Nephron progenitor cell (in vitro differentiated cells): ENCODE data around the gene GALK2.
"Not testable (repeated sequence)": the region's sequence is repeated elsewhere in the genome, so short reads cannot be mapped to it uniquely, and the experiment has no call there.

Source experiments
- DNase-seq: peaks from one replicate; pipeline ENCODE4 v3.0.0; 2021
- H3K27ac Mint-ChIP-seq: 2 replicates; pipeline ENCODE4 v1.8.0; 2021; ENCODE audit warnings: mild to moderate bottlenecking, moderate library complexity, mixed read lengths
- H3K27me3 Mint-ChIP-seq: 2 replicates; pipeline ENCODE4 v1.8.0; 2021; ENCODE audit warnings: mild to moderate bottlenecking, low read depth, mixed read lengths; ENCODE audit not compliant: poor library complexity
- H3K36me3 Mint-ChIP-seq: 2 replicates; pipeline ENCODE4 v1.8.0; 2021; ENCODE audit warnings: low read depth, mixed read lengths
- H3K4me1 Mint-ChIP-seq: 2 replicates; pipeline ENCODE4 v1.8.0; 2021; ENCODE audit warnings: mixed read lengths
- H3K4me3 Mint-ChIP-seq: 2 replicates; pipeline ENCODE4 v1.8.0; 2021; ENCODE audit warnings: mild to moderate bottlenecking, moderate library complexity, mixed read lengths
- H3K9me3 Mint-ChIP-seq: 2 replicates; pipeline ENCODE4 v1.8.0; 2021; ENCODE audit warnings: mild to moderate bottlenecking, moderate library complexity, mixed read lengths
- TF ChIP-seq, protein P1 (sequence below): fragments of 200-600 bp; sonication (generic); IDR thresholded peaks from 2 replicates; pipeline ENCODE4 v1.5.0; 2021; ENCODE audit warnings: antibody characterized with exemption

GALK2 gene

DNA sequence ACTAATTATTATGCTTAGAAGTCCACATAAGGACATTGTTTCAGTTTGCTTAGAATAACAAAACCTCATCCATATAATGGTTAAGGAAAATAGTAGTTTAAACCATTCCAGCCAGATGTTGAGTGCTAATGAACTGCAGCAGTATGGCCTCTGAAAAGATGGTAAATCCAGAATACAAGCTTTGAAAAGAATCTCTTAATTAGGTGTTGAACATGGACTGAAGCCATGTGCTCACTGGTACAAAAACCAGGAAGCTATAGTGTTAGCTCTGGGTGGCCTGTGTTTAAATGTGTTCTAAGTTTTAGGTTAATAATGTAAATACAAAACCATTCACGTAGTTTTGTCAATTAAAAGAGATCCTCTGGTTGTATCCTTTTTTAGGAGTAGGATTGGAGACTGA lies 78.2 kb downstream of the GALK2 start:
- DNase-seq: no peak
- H3K4me3 Mint-ChIP-seq: no peak overlapping the region
- H3K36me3 Mint-ChIP-seq: peaks cover 55% of the 10 kb centered on the region
- no peak overlapping the region for H3K27ac Mint-ChIP-seq
- no peaks in the 10 kb centered on the region for H3K9me3 Mint-ChIP-seq
- H3K27me3 Mint-ChIP-seq: no peaks in the 10 kb centered on the region
- H3K4me1 Mint-ChIP-seq: no peaks in the 10 kb centered on the region
- TF ChIP-seq, protein P1, sequence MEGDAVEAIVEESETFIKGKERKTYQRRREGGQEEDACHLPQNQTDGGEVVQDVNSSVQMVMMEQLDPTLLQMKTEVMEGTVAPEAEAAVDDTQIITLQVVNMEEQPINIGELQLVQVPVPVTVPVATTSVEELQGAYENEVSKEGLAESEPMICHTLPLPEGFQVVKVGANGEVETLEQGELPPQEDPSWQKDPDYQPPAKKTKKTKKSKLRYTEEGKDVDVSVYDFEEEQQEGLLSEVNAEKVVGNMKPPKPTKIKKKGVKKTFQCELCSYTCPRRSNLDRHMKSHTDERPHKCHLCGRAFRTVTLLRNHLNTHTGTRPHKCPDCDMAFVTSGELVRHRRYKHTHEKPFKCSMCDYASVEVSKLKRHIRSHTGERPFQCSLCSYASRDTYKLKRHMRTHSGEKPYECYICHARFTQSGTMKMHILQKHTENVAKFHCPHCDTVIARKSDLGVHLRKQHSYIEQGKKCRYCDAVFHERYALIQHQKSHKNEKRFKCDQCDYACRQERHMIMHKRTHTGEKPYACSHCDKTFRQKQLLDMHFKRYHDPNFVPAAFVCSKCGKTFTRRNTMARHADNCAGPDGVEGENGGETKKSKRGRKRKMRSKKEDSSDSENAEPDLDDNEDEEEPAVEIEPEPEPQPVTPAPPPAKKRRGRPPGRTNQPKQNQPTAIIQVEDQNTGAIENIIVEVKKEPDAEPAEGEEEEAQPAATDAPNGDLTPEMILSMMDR: no peak

DNA sequence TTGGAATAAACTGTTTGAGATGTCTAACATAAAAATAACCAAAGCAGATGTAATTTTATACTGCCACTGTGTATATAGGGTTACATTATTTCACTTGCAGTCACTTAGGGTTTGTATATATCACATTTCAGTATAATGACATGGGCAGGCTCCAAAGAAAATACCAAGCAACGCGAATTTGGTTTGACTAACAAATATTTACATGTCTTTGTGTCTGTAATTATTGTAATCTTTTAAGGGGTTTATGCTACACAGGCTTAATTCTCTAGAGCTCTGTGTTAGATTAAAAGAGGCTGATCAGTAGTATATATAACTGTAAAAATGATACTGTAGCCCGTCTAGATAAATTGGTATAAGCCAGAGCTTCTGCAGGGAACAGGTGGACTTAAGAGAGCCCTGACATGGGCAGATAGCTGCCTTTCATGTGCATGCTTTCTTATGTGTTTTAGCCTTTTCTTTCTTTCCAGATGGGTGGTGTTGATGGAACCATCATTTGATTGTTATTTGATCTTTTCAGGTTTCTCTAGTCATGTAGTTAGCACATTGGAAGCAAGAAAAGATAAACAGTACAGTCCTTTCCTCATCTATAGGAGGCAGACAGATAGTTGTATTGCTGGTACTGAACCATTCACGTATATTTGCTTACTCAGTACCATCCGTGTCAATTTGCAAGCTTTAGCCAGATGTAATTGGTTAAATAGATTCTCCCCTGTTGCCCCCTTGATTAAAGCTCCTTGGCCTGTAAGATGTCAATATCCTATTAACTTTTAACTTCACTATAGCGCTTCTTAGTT lies 86.1 kb downstream of the GALK2 start:
- no peak overlapping the region for H3K4me3 Mint-ChIP-seq
- peaks cover 18% of the 10 kb centered on the region for H3K36me3 Mint-ChIP-seq
- H3K9me3 Mint-ChIP-seq: peaks cover 13% of the 10 kb centered on the region
- H3K27ac Mint-ChIP-seq: no peak overlapping the region
- DNase-seq: no peak
- H3K4me1 Mint-ChIP-seq: no peaks in the 10 kb centered on the region
- no peaks in the 10 kb centered on the region for H3K27me3 Mint-ChIP-seq
- TF ChIP-seq, protein P1: no peak

DNA sequence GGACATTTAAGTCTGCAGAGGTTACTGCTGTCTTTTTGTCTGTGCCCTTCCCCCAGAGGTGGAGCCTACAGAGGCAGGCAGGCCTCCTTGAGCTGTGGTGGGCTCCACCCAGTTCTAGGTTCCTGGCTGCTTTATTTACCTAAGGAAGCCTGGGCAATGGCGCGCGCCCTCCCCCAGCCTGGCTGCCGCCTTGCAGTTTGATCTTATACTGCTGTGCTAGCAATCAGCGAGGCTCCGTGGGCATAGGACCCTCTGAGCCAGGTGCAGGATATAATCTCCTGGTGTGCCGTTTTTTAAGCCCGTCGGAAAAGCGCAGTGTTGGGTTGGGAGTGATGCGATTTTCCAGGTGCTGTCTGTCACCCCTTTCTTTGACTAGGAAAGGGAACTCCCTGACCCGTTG lies 95.1 kb downstream of the GALK2 start:
- Mint-ChIP-seq H3K36me3 (peaks cover 34% of the 10 kb centered on the region), H3K9me3 (peaks cover 27% of the 10 kb centered on the region)
- H3K27ac Mint-ChIP-seq, H3K27me3 Mint-ChIP-seq, H3K4me3 Mint-ChIP-seq, DNase-seq, H3K4me1 Mint-ChIP-seq: not testable (repeated sequence)

DNA sequence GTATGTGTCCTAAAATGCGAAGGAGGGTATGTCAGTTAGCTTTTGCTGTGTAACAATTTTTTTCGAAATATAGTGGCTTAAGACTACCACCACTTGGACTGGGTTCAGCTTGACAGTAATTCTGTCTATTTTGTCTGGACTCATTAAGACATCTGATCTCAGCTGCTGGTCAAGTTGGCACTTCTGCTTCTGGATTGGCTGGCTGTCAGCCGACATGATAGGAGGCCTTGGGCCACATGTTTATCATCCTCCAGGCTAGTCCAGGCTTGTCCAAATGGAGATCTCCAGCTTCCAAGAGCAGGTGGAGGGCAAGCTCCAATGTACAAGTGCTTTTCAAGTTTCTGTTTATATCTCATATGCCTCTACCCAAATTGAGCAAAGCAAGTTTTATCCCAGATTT lies 95.9 kb downstream of the GALK2 start:
- DNase-seq: no peak
- Mint-ChIP-seq H3K36me3 (peaks cover 34% of the 10 kb centered on the region), H3K4me1 (no peaks in the 10 kb centered on the region), H3K9me3 (peaks cover 24% of the 10 kb centered on the region), H3K27ac (no peak overlapping the region), H3K27me3 (peaks cover 3% of the 10 kb centered on the region), H3K4me3 (no peak overlapping the region)
- TF ChIP-seq, protein P1: no peak

DNA sequence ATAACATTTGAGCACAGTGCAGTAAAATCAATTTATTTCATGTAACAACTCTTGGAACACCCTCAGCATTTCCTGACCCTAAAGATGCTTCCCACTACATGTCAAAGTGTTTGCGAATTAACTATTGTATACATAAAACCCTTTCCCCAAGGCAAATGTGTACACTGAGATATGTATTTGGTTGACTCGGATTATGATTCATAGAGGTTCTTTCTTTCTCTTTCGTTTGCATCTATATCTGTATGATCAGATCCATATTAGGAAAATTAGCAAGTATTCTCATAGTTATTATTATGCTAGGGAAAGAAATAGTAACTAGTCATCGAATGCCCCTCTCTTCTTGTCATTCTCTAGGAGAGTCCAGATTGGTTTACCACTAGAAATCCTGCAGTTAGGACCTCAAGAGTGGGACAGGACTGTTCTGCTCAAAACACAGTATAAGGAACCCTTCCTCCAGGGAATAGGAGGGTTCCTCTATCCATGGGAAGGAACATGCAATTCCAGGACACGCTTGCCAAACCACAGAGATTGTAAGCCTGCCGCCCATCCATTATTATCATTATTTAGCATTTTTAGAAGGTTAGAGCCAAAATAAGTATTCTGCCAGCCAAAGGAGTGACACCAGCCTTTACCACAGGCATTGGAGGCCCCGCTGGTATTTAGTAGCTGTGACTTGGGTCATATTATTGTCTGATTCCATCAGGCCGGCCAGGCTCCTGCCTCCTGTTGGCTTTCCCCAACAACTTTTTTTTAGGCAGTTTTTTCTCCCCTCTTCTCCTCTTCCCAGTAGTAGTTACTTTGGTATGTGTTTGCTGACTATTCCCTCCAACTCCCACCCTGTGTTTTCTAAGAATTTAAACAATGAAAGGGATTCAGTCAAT lies 100.7 kb downstream of the GALK2 start:
- no peak overlapping the region for H3K27ac Mint-ChIP-seq
- H3K4me1 Mint-ChIP-seq: no peaks in the 10 kb centered on the region
- TF ChIP-seq, protein P1: no peak

DNA sequence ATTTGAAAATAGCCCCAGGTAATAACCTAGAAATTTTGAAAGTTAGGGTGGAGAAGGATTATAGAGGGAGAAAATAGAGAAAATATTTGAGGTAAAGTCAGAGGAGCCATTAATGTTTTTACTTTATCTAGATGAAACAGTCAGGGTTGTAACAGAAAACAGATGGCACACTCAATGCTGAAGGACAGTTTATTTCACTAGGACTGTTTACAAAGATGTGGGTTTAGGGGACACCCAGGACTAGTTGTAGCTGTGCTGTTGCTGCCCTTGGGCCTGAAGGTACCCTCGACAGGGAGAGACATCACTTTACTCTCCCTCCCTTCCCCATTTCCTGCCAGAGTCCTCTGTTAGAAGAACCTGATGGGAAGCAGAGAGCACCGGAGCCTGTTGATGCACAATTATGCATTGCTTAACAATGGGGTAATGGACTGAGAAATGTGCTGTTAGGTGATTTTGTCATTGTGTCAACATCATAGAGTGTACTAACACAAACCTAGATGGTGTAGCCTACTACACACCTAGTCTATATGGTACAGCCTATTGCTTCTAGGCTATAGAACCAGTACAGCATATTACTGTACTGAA lies 103.8 kb downstream of the GALK2 start:
- Mint-ChIP-seq H3K4me3 (no peak overlapping the region), H3K27me3 (no peaks in the 10 kb centered on the region), H3K36me3 (peaks cover 4% of the 10 kb centered on the region), H3K27ac (no peak overlapping the region), H3K9me3 (no peaks in the 10 kb centered on the region), H3K4me1 (no peaks in the 10 kb centered on the region)
- TF ChIP-seq, protein P1: no peak
- DNase-seq: no peak

More for the DNA sequence above, 100.7 kb downstream of the GALK2 start:
- H3K9me3 Mint-ChIP-seq: peaks cover 9% of the 10 kb centered on the region
- H3K36me3 Mint-ChIP-seq: peaks cover 16% of the 10 kb centered on the region
- no peak for DNase-seq
- no peaks in the 10 kb centered on the region for H3K27me3 Mint-ChIP-seq
- no peak overlapping the region for H3K4me3 Mint-ChIP-seq
